HepG2 (cell line): Measurements from ENCODE around the gene FOXRED2. TPM values are rescaled to one million over a fixed set of nuclear protein-coding genes. Genes with fewer than 3 reads are reported as not detected.

Experiments used
- GATAD1 ChIP-seq: IDR thresholded peaks from 2 replicates; pipeline ENCODE4 v1.6.1; 2016; ENCODE audit warnings: missing genetic modification reagents, missing compliant biosample characterization
- GATAD2A ChIP-seq: IDR thresholded peaks from 2 replicates; pipeline ENCODE4 v1.6.1; 2016
- ZNF816 ChIP-seq: sonication (generic); formaldehyde crosslinking; IDR thresholded peaks from 2 replicates; pipeline ENCODE4 v1.8.0; 2022; ENCODE audit warnings: missing genetic modification reagents, mild to moderate bottlenecking, borderline replicate concordance
- polyA plus RNA-seq, 8 experiments: library from polyadenylated mRNA; depleted of rRNA in 3 of 8; stranded (reverse) in 7 of 8; unstranded in 1 of 8; fragments of >200 nt; fragmentation: Illumina TruSeq in 4 of 8; extraction: Trizol in 4 of 8; gene quantifications; 2 replicates each; pipeline versions ENCODE4 v1.2.1 to v1.2.3, GENCODE V29; 2011 to 2016; ENCODE audit warnings: low read depth in 4 of 8, missing spikeins in 1 of 8, mixed read lengths in 1 of 8; ENCODE audit not compliant: insufficient read depth in 1 of 8
- small RNA-seq, 3 experiments: library from RNA; depleted of rRNA; stranded (forward); fragments of <200 nt; gene quantifications; one replicate each; pipeline ENCODE3, GENCODE V24; 2012; ENCODE audit warnings: low read depth in 2 of 3, low replicate concordance in 1 of 3; ENCODE audit not compliant: insufficient read length in 3 of 3, insufficient read depth in 2 of 3
- total RNA-seq, 5 experiments: library from RNA; depleted of rRNA; stranded (reverse); fragments of >200 nt; fragmentation: Illumina TruSeq; extraction: Trizol; gene quantifications; 2 replicates each; pipeline ENCODE4 v1.2.3, GENCODE V29; 2016; ENCODE audit warnings: low read depth in 1 of 5
- TF ChIP-seq, protein P1 (sequence below): sonication (generic); formaldehyde crosslinking; IDR thresholded peaks from 2 replicates; pipeline ENCODE4 v1.8.1; 2023; ENCODE audit warnings: missing genetic modification reagents, mild to moderate bottlenecking, borderline replicate concordance
- TF ChIP-seq, protein P2 (sequence below): sonication (generic); formaldehyde crosslinking; IDR thresholded peaks from 2 replicates; pipeline ENCODE4 v1.4.0; 2020; ENCODE audit warnings: low read depth, missing genetic modification reagents

Gene FOXRED2
- total and polyA plus RNA-seq, 2 of the 13 experiments (the other 11 are each of a cell fraction or from before 2014, with no cell fraction given), result 9.3 to 28.1 TPM

DNA sequence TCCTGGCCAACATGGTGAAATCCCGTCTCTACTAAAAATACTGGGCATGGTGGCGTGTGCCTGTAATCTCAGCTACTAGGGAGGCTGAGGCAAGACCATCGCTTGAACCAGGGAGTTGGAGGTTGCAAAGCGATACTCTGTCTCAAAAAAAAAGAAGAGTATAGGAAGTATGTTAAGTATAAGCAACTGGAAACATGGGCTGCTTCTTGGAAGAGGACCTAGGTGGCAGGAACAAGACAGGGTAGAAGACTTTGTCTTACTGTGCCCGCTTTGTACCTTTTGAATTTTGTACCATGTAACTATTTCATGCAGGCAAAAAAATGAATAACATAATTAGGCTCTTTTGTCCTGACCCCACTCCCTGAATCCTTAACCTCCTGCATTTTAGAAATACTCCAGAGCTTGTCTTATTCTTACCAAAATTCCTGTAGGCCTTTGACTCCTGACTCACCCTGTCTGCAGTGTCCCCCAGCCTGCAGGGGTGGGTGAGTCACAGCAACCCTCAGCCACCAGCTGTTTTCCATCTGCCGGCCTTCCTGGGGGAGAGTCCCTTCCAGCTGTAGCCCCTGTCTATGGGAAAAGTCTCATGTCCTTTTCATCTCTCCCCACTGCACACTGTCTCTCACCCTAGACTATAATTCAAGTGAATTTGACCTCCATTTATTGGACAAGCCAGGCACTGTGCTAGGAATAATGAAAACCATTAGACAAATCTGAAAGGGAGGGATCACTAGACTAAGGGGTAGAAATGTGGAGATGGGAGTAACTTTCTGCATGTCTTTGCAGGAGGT lies 67.2 kb downstream of the FOXRED2 start (continued):
- TF ChIP-seq GATAD1 (CRISPR knock-in tag) (no peak), GATAD2A (CRISPR knock-in tag) (peak; percentile 8; the same call in 1 of the 2 replicates), ZNF816 (CRISPR knock-in tag) (no peak)
- TF ChIP-seq, protein P1, sequence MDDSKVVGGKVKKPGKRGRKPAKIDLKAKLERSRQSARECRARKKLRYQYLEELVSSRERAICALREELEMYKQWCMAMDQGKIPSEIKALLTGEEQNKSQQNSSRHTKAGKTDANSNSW (CRISPR knock-in tag), result no peak
- TF ChIP-seq, protein P2, sequence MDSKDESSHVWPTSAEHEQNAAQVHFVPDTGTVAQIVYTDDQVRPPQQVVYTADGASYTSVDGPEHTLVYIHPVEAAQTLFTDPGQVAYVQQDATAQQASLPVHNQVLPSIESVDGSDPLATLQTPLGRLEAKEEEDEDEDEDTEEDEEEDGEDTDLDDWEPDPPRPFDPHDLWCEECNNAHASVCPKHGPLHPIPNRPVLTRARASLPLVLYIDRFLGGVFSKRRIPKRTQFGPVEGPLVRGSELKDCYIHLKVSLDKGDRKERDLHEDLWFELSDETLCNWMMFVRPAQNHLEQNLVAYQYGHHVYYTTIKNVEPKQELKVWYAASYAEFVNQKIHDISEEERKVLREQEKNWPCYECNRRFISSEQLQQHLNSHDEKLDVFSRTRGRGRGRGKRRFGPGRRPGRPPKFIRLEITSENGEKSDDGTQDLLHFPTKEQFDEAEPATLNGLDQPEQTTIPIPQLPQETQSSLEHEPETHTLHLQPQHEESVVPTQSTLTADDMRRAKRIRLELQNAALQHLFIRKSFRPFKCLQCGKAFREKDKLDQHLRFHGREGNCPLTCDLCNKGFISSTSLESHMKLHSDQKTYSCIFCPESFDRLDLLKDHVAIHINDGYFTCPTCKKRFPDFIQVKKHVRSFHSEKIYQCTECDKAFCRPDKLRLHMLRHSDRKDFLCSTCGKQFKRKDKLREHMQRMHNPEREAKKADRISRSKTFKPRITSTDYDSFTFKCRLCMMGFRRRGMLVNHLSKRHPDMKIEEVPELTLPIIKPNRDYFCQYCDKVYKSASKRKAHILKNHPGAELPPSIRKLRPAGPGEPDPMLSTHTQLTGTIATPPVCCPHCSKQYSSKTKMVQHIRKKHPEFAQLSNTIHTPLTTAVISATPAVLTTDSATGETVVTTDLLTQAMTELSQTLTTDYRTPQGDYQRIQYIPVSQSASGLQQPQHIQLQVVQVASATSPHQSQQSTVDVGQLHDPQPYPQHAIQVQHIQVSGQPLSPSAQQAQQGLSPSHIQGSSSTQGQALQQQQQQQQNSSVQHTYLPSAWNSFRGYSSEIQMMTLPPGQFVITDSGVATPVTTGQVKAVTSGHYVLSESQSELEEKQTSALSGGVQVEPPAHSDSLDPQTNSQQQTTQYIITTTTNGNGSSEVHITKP (CRISPR knock-in tag), result peak; percentile 52; the same call in 1 of the 2 replicates

Small RNAs within 50 kb of the gene (small RNA-seq; reads per million reads assigned to genes)
- 0 reads per million in 3 experiments for gene RF00019

Other genes with a start within 250 kb of the FOXRED2 start
- gene MYH9, start 119.1 kb downstream of the FOXRED2 start, total RNA-seq (2016; rRNA removed; fragmentation: Illumina TruSeq; extraction: Trizol), result 98.5 and 125 TPM in 2 replicates
- 50.7 and 60.6 TPM in 2 replicates for gene MYH9, start 119.1 kb downstream of the FOXRED2 start, polyA plus RNA-seq (2011; rRNA removed)
- 41.4 and 61.4 TPM in 2 replicates for gene TXN2, start 25.4 kb downstream of the FOXRED2 start, total RNA-seq (2016; rRNA removed; fragmentation: Illumina TruSeq; extraction: Trizol)
- gene TXN2, start 25.4 kb downstream of the FOXRED2 start, polyA plus RNA-seq (2011; rRNA removed), result 109 and 110 TPM in 2 replicates
- gene EIF3D, start 22.1 kb upstream of the FOXRED2 start, total RNA-seq (2016; rRNA removed; fragmentation: Illumina TruSeq; extraction: Trizol), result 118 and 127 TPM in 2 replicates
- 229 and 274 TPM in 2 replicates for gene EIF3D, start 22.1 kb upstream of the FOXRED2 start, polyA plus RNA-seq (2011; rRNA removed)
- not detected in 2 replicates for gene CACNG2, start 196.7 kb upstream of the FOXRED2 start, total RNA-seq (2016; rRNA removed; fragmentation: Illumina TruSeq; extraction: Trizol)
- not detected in 2 replicates for gene CACNG2, start 196.7 kb upstream of the FOXRED2 start, polyA plus RNA-seq (2011; rRNA removed)